ENCODE data around the gene RNF20. TPM values are rescaled to one million over a fixed set of nuclear protein-coding genes. Genes with fewer than 3 reads are reported as not detected.

The RNF20 gene
- total and polyA plus RNA-seq, 2 donors (not counting 3 experiments of a cell fraction or from before 2014, with no cell fraction given), result 6.1 to 33.7 TPM

GRCh38 chr9:101498323-101498722 lies 35.3 kb upstream of the RNF20 start:
- ChIA-PET POLR2A (no interaction called here), CTCF (interaction anchor here (0.7 to 1.3 kb wide), 3 partner anchors 32 to 87 kb away, joined by 3 read pairs; no protein-coding TSS in a partner anchor)
- H3K4me2 ChIP-seq (ENCODE audit: insufficient read depth, low read length), result no peak overlapping the region
- no peak overlapping the region for H3K4me3 ChIP-seq (replicated peaks in 1 of 3; ENCODE audit: insufficient read depth in 1 of 3, low read depth in 1 of 3, low read length in 3 of 3)
- H3K4me1 ChIP-seq (ENCODE audit: control insufficient read depth, extremely low read depth, insufficient read depth, low read length), result no peaks in the 10 kb centered on the region
- no peak overlapping the region for H3K9ac ChIP-seq (replicated peaks; ENCODE audit: extremely low read depth, insufficient read depth, low read length)
- no peaks in the 10 kb centered on the region for H3K36me3 ChIP-seq (ENCODE audit: control insufficient read depth in 2 of 2, extremely low read depth in 1 of 2, insufficient read depth in 2 of 2, low read length in 2 of 2)
- BruUV-seq (replicated peaks), result no TSS peak
- dilution Hi-C loops (cut with MboI; ENCODE audit: extremely low pct_ligation_motif_present, low sequenced_read_pairs), result no loop called here
- TF ChIP-seq POLR2A (IDR thresholded peaks at IDR 0.05; ENCODE audit: low read depth, low read length) (no peak), JUN (IDR thresholded peaks at IDR 0.05; ENCODE audit: borderline replicate concordance, insufficient read depth, insufficient read length, low read depth) (no peak), POLR2AphosphoS5 (IDR thresholded peaks at IDR 0.05; ENCODE audit: insufficient read depth, low read depth, low read length) (no peak), MYC (IDR thresholded peaks at IDR 0.05; ENCODE audit: low read depth, low read length) (no peak), GATA2 (IDR thresholded peaks at IDR 0.05; ENCODE audit: insufficient read depth, insufficient read length, low read depth, low read length) (no peak)
- DNase-seq (ENCODE audit: low read depth, low spot score) (no peak), FAIRE-seq (no peak)
- no peaks in the 10 kb centered on the region for H3K9me3 ChIP-seq (replicated peaks; ENCODE audit: control insufficient read depth, insufficient read depth, low read length)
- H3K9me1 ChIP-seq (replicated peaks; ENCODE audit: control insufficient read depth, extremely low read depth, insufficient read depth, low read length), result no peaks in the 10 kb centered on the region
- no peak overlapping the region for H3K27ac ChIP-seq (ENCODE audit: insufficient read depth, low read depth, low read length)
- no peaks in the 10 kb centered on the region for H4K20me1 ChIP-seq (replicated peaks; ENCODE audit: control insufficient read depth, extremely low read depth, insufficient read depth, low read length)
- H3K27me3 ChIP-seq (ENCODE audit: control insufficient read depth in 2 of 2, insufficient read depth in 2 of 2, low read length in 2 of 2), result no peaks in the 10 kb centered on the region
- H3K79me2 ChIP-seq (ENCODE audit: control insufficient read depth, insufficient read depth, low read length), result no peaks in the 10 kb centered on the region
- intact Hi-C loops (cut with micrococcal nuclease), result no loop called here
- H2AFZ ChIP-seq (ENCODE audit: low read depth, low read length), result no peak overlapping the region

- H3K4me1 ChIP-seq (ENCODE audit: control insufficient read depth, extremely low read depth, insufficient read depth, low read length), result no peaks in the 10 kb centered on the region
- dilution Hi-C loops (cut with MboI; ENCODE audit: extremely low pct_ligation_motif_present, low sequenced_read_pairs), result no loop called here
- TF ChIP-seq EZH2 (IDR thresholded peaks at IDR 0.05; ENCODE audit: borderline replicate concordance, low read depth, low read length, severe bottlenecking) (no peak), JUN (IDR thresholded peaks at IDR 0.05; ENCODE audit: borderline replicate concordance, insufficient read depth, insufficient read length, low read depth) (no peak), POLR2A (IDR thresholded peaks at IDR 0.05; ENCODE audit: low read depth, low read length) (no peak), MAX (IDR thresholded peaks at IDR 0.05; ENCODE audit: insufficient read depth, insufficient read length) (no peak), FOS (IDR thresholded peaks at IDR 0.05; ENCODE audit: borderline replicate concordance, insufficient read depth, low read length) (no peak), POLR2AphosphoS5 (IDR thresholded peaks at IDR 0.05; ENCODE audit: insufficient read depth, low read depth, low read length) (no peak), GATA2 (IDR thresholded peaks at IDR 0.05; ENCODE audit: insufficient read depth, insufficient read length, low read depth, low read length) (no peak), MYC (IDR thresholded peaks at IDR 0.05; ENCODE audit: low read depth, low read length) (no peak), CTCF (IDR thresholded peaks at IDR 0.05; ENCODE audit: extremely low read depth in 1 of 2, insufficient read depth in 1 of 2, low read depth in 1 of 2, low read length in 2 of 2) (no peak)
- FAIRE-seq (no peak), DNase-seq (ENCODE audit: low read depth, low spot score) (no peak)
- no TSS peak for BruUV-seq (replicated peaks)
- H3K9me3 ChIP-seq (replicated peaks; ENCODE audit: control insufficient read depth, insufficient read depth, low read length), result no peaks in the 10 kb centered on the region
- no peak overlapping the region for H3K4me3 ChIP-seq (replicated peaks in 1 of 3; ENCODE audit: insufficient read depth in 1 of 3, low read depth in 1 of 3, low read length in 3 of 3)
- no peaks in the 10 kb centered on the region for H3K79me2 ChIP-seq (ENCODE audit: control insufficient read depth, insufficient read depth, low read length)
- no peak overlapping the region for H3K27ac ChIP-seq (ENCODE audit: insufficient read depth, low read depth, low read length)
- no peak overlapping the region for H3K4me2 ChIP-seq (ENCODE audit: insufficient read depth, low read length)
- intact Hi-C loops (cut with micrococcal nuclease), result no loop called here
- no peaks in the 10 kb centered on the region for H4K20me1 ChIP-seq (replicated peaks; ENCODE audit: control insufficient read depth, extremely low read depth, insufficient read depth, low read length)
- no peaks in the 10 kb centered on the region for H3K36me3 ChIP-seq (ENCODE audit: control insufficient read depth in 2 of 2, extremely low read depth in 1 of 2, insufficient read depth in 2 of 2, low read length in 2 of 2)
- no peaks in the 10 kb centered on the region for H3K9me1 ChIP-seq (replicated peaks; ENCODE audit: control insufficient read depth, extremely low read depth, insufficient read depth, low read length)
- ChIA-PET CTCF (no interaction called here), POLR2A (no interaction called here)
- H3K27me3 ChIP-seq (ENCODE audit: control insufficient read depth in 2 of 2, insufficient read depth in 2 of 2, low read length in 2 of 2), result no peaks in the 10 kb centered on the region
- no peak overlapping the region for H3K9ac ChIP-seq (replicated peaks; ENCODE audit: extremely low read depth, insufficient read depth, low read length)
- no peak overlapping the region for H2AFZ ChIP-seq (ENCODE audit: low read depth, low read length)
Observed at GRCh38 chr9:101504188-101504587, 29.5 kb upstream of the RNF20 start.
